G401 (cell line): ENCODE results near the gene MTMR6. TPM values are rescaled to one million over a fixed set of nuclear protein-coding genes. Genes with fewer than 3 reads are reported as not detected.

Experiments
- total RNA-seq: library from RNA; depleted of rRNA; stranded (reverse); fragments of >200 nt; shearing (Covaris generic); gene quantifications from 2 replicates; pipeline ENCODE4 v1.2.3, GENCODE V29; 2014; rRNA removed

MTMR6 gene
- total RNA-seq, 1 experiment from 2014 or later = 15.0 TPM

Other genes with a start within 250 kb of the MTMR6 start
- gene PABPC3, start 191.4 kb downstream of the MTMR6 start, total RNA-seq = 0.12 and 0.24 TPM in 2 replicates
- gene AMER2, start 115.2 kb downstream of the MTMR6 start, total RNA-seq = not detected in 2 replicates
- gene NUP58, start 14.1 kb upstream of the MTMR6 start, total RNA-seq = 56.1 and 82.7 TPM in 2 replicates
- gene ATP8A2, start 84.5 kb upstream of the MTMR6 start, total RNA-seq = not detected in 2 replicates